Erythroblast (primary cell): ENCODE measurements around the gene ZNF423.

Source experiments
- GATA1 ChIP-seq: IDR thresholded peaks from 2 replicates; pipeline ENCODE4 v1.6.1; 2011; ENCODE audit warnings: low read depth, mild to moderate bottlenecking, control low read depth, low read length, moderate library complexity
- POLR2A ChIP-seq: IDR thresholded peaks from 2 replicates; pipeline ENCODE4 v1.6.1; 2011; ENCODE audit warnings: mild to moderate bottlenecking, low read length

- no peak for TF ChIP-seq POLR2A
- TF ChIP-seq GATA1: no peak
These were observed 100.0 kb downstream of the ZNF423 start for GRCh38 chr16:49755716-49756505.
